SIG-M5 (cell line): ENCODE measurements around the gene ATP10D.

ENCODE experiments used
- DNase-seq: peaks from one replicate; lab custom pipeline; 2025; lab: John Stamatoyannopoulos, UW

Gene ATP10D

DNA sequence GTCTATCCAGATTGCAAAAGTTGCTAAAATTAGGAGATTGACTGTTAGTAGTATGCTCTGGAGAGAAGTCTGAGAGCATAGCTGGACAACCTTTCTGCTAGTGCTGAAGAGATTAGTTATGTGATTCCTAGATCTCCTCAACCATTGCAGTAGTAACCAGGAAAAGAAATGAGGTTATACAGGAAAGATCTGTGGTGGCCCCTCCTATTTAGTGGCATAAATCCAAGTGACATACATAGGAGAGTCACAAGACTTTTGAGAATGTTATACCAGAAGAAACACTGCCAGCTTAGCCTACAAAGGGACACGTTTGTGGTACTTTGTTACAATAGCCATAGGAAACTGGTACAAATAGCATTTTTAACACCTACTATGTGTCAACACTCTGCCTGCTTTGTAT is 105.2 kb downstream of the ATP10D start:
- DNase-seq: no peak

DNA sequence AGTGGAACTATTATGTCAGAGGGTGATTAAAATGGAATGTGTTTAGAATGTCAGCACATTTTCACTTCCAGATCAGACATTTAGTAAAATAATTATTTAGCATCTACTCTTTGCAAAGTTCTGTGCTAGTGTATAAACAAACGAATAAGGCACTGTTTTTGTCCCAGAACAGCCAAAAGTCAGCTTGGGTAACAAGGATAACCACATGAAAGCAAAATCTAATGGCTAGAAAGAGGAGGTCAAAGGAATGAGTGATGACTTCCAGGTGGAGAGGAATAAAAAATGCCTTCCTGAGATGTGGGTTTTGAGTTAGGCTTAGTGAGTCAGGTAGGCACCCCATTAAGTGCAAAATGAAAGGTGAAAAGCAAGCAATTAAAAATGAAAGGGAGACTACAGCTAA is 112.6 kb downstream of the ATP10D start:
- no peak for DNase-seq

DNA sequence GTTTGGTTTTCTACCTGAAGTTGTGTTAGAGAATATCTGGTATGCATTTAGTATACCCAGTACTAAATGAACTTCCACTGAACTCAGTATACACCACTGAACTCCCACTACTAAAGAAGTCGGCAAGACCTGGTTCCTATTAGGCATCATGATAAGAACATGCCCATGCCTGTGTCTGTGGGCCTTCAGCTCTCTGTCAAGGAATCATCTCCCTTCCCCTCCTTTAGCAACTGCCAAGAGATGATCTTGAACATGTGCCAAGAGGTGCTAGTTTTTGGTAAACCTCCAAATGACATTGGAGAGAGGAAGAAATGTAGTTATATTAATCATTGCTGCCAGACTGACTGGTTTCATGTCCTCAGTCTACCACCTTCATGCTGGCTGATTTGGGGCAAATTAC is 113.2 kb downstream of the ATP10D start:
- no peak for DNase-seq

DNA sequence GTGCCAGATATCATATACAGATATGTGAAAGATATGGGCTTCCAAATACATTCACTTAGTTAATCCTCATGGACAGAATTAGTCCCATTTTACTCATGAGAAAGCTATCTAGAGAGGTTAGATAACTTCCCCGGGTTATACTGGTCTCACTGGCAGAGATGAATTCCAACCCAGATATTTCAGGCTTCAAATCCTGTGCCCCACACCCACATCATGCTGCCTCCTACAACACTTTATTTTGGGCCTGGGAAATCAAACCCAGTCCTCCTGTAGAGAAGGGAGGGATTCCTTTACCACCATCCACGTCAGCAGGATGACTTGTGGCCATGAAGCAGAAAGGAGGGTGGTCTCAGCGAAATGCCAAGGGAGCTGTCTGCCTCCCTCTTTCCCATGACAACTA is 113.8 kb downstream of the ATP10D start:
- DNase-seq: no peak

DNA sequence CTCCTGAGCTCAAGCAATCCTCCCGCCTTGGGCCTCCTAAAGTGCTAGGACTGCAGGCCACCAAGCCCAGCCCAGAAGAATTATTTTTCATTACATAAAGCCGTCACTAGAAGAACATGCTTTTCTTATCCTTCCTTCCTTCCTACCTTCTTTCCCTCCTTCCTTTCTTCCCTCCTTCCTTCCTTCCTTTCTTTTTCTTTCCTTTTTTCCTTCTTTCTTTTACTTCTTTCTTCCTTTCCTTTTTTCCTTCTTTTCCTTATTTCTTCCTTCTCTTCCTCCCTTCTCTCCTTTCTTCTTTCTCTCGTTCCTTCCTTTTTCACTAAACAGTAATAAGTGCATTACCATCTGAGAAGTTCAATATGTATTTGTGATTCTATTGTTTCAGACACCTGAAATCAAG is 121.4 kb downstream of the ATP10D start:
- DNase-seq: no peak

DNA sequence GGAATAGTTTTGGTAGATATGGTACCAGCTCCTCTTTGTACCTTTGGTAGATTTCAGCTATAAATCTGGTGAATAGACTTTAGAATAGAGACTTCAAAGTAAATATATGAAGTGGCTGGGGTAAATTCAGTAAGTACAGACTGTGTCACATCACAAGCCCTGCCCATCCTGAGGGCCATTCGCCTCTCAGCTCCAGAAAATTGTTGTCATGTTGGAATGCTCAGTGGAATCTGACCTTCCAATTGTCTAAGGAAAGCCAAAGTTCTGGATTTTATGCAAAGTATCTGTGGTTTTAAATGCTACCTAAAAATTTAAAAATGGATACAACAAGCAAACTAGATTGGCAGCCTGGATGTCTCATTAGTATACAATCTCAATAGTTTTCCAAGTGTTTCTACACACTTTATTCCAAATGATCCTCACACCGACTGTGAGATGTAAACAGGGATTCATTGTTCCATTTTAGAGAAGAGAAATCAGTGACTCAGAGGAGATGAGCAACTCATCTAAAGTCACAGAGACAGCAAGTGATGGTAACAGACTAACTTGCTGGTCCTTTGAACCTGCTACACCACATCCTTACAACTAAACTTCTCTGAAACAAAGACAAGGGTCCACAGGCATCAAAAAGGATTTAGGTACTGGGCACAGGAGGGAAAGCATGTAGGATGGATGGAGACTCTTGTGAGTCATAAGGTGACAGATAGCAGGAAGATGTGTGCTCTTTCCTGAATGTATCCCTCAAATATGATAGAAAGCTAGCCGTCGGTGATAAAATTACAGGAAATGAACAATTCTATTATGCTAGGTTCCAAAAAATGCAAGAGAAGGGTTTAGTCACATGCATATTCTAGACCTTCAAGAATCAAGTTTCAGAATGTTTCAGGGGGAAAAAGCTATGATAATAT is 127.3 kb downstream of the ATP10D start:
- no peak for DNase-seq

DNA sequence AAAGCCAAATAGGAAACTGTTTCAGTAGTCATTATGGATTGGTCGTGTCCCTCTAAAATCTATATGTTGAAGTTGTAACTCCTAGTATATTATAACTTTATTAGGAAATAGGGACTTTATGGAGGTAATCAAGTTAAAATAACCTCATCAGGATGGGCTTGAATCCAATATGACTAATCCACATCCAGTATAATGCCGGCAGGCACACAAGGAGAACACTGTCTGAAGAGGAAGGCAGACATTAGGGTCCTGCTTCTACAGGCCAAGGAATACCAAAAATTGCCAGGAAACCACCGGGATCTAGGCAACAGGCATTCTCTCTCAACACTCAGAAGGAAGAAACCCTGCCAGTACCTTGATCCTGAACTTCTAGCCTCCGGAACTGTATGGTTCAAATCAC is 130.3 kb downstream of the ATP10D start:
- DNase-seq: no peak

DNA sequence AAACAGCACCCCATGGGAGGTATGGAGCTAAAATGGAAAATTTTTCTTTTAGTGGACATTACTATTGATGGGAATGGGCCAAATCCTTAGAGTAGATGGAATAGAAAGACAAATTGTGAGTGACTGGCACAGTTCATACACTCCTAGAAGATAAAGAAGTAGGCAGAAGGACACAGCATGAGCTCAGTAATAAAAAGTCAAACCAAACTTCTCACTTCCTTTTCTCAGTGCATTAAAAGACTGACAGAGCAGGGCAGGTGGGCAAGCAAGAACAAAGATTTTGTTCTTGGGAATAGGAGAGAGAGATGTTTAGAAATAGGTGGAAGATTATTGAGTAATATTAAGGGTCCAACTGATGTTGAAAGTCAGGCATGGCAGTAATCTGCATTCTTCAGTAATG is 132.5 kb downstream of the ATP10D start:
- no peak for DNase-seq

DNA sequence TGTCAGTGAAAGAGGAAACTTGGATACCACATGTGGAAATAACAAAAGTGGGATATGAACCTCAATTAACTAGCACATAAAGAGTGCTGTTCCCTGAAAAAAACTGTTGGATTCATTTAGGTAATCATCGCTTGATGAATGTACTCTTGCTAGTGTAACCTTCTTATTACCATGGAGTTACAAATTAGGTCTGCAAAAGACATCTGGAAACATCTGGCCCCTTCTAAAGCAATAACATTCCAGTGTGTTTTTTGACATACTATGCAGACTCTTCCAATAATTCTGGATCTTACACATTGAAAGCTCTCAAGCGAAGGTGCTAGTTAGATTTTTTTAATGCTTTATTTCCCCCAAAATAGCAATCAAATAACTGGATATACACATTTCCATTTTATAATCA is 134.6 kb downstream of the ATP10D start:
- no peak for DNase-seq

DNA sequence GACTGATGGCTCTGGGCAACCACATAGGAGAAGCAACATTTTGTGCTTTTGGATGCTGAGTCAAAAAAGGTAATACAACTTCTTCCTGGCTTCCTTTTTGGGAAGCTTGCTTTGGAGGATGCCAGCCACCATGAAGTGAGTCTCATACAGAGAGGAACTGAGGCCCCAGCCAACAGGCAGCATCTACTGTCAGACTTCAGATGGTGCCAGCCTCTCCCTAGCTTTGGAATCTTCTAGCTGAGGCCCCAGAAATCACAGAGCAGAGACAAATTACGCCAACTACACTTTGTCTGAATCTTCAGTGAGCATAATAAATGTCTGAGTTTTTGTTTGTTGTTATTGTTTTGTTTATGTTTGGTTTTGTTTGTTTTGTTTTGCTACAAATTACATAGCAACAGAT is 136.1 kb downstream of the ATP10D start:
- DNase-seq: no peak

DNA sequence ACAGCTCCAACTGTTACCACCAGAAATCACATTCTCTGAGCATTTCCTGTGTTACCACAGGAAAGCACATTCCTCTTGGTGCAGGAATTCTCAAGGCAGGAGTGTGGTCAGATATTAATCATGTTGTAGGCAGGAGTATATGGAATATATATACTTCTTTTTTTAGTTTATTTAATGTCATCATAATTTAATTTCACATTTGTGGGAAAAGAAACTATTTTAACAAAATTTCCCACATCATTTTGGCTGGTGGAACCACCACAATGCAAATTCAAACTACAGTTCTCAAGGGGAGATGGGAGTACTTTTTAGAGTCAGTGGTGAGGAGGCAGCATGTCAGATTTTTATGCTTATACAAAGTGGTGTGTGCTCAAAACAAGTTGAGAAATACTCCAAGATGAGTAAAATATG is 139.0 kb downstream of the ATP10D start:
- no peak for DNase-seq

DNA sequence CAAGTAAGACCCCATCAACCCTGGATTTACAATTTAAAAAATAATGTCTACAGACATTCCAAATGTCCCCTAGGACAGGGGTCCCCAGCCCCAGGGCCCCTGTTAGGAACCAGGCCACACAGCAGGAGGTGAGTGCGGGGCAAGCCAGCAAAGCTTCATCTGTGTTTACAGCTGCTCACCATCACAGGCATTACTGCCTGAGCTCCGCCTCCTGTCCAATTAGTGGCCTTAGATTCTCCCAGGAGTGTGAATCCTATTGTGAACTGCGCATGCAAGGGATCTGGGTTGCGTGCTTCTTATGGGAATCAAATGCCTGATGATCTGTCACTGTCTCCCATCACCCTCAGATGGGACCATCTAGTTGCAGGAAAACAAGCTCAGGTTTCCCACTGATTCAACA is 146.1 kb downstream of the ATP10D start:
- no peak for DNase-seq

DNA sequence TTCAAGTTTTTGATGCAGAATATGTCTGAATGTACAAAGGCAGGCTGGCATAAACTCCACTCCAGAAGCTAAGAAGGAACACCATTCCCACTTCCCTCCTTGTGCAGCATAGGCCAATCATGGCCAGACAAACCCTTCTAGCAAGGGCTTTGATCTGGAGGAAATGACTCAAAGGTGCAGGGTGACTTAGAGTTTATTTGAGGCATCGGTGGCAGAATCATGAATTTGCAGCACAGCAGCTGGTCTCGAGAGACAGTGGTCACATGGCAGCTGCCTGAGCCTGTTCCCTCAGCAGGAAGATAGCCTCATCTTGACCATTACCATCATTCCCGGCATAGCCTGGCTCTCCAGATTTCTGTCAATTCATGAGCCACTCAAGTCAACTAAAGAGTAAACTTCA is 154.5 kb downstream of the ATP10D start:
- no peak for DNase-seq

DNA sequence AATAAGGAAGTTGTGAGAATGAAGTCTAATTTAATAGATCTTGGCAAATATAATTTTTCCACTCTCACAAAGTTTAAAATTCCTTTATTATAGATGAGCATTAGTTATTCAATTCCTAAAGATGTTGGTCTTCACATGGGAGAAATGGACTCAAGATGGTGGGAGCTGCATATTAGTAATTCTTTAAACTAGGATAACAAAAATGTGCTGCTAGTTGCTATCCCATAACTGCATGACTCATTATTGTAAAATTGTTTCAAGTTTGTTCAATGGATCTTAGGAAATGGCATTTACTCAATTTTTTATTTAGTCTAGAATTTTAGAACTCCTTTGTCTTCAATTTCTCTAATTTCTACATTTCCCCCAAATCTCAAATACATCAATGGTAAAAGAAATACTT is 155.8 kb downstream of the ATP10D start:
- DNase-seq: no peak

DNA sequence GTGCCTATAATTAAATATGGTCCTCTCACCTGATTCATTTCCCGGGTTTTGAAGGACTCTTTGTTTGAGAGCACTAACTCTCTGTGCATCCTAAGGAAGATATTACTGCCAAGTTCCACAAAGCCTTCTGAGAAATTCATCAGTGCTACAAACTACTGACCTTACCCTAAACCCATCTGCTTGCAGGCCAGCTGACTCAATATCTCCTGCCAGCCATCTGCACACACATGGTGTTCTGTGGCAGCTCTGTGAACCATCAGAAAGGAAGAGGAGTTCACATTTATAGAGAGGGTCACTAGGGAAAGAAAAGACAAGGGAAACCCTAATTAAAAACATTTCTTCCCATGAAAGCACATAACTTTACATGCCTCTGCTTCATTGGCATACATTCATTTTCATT is 156.7 kb downstream of the ATP10D start:
- DNase-seq: no peak

DNA sequence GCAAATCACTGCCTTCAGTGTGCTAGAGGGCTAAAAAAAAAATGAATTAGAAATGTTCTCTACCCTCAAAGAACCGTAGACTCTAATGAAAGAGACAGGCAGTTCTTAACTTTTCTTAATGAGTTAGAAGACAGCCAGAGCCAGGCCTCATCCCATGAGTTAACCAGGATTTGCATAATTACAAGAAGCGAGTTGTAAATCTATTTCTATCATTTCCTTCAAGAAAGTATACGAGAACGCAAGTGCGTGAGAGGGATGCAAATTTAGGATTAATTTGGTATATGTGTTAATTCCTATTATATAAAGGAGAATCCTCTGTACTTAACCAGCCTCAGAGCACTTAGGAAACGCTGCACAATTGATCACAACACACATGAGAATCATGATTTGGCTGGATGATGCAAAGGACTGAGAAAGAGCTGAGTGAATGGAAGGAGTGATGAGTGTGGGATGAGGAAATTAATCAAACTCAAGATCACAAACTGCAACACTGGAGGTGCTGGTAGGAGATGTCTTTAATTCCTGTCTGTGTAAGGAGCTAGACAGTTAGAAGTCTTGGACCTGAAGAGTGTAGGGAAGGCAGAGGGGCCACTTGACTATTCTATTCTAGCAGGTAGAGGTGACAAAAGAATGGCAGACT is 157.2 kb downstream of the ATP10D start:
- DNase-seq: no peak
